ENCODE data around the gene APBA2.

APBA2 gene

DNA sequence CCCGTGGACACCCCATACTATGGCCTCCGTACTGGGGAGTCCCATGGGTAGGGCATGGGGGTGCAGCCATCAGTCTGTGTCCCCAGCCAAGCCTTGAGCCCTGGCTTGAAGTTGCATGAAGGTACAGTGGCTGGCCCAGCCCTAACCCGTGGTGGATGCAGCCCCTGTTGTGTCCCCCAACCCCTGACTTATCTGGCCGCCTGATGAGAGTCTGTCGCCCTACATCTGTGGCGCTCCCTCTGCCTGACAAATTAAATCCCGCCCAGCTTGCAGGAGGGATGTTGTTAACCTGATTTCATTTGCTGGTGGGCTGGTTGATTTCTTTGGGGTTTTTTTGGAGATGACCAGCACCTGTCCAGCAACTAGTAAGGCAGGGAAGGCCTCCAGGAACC, 186.1 kb downstream of the APBA2 start:
- POLR2A ChIA-PET: no interaction called here
- Histone ChIP-seq H3K4me3 (ENCODE audit: low read depth, low read length) (no peak overlapping the region), H3K36me3 (ENCODE audit: control insufficient read depth in 2 of 2, insufficient read depth in 1 of 2, low read length in 2 of 2) (no peaks in the 10 kb centered on the region), H3K4me1 (ENCODE audit: control insufficient read depth, insufficient read depth, low read length) (no peaks in the 10 kb centered on the region), H3K9me3 (ENCODE audit: control insufficient read depth, insufficient read depth, low read depth, low read length) (no peaks in the 10 kb centered on the region), H3K27ac (ENCODE audit: extremely low read depth, low read depth, low read length) (no peak overlapping the region)
- no peak for TF ChIP-seq ZNF133 (tag by site-specific recombination; IDR thresholded peaks at IDR 0.05)
- CTCF ChIA-PET: no interaction called here

DNA sequence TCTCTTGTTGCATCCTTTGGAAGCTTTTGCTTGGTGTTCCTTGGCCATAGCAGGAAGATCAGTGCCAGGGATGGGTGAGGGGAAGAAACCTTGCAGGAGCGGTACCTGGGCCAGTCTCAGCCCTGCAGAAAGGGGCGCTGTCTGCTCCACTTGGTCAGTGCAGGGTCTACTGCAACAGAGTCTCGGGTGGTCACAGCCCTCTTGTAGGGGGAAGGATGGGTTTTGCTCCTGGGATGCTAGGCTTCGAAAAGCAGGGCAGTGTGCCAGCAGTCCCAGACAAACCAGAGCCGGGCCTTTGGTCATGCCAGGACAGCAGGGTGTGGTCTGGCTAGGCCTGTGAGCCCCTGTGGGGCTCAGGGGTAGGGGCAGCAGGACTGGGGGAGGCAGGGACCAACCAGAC, 186.7 kb downstream of the APBA2 start:
- no peak overlapping the region for H3K4me3 ChIP-seq (ENCODE audit: low read depth, low read length)
- no peak overlapping the region for H3K27ac ChIP-seq (ENCODE audit: extremely low read depth, low read depth, low read length)
- POLR2A ChIA-PET: no interaction called here
- H3K4me1 ChIP-seq (ENCODE audit: control insufficient read depth, insufficient read depth, low read length): no peaks in the 10 kb centered on the region
- no peaks in the 10 kb centered on the region for H3K9me3 ChIP-seq (ENCODE audit: control insufficient read depth, insufficient read depth, low read depth, low read length)
- TF ChIP-seq, protein P1, sequence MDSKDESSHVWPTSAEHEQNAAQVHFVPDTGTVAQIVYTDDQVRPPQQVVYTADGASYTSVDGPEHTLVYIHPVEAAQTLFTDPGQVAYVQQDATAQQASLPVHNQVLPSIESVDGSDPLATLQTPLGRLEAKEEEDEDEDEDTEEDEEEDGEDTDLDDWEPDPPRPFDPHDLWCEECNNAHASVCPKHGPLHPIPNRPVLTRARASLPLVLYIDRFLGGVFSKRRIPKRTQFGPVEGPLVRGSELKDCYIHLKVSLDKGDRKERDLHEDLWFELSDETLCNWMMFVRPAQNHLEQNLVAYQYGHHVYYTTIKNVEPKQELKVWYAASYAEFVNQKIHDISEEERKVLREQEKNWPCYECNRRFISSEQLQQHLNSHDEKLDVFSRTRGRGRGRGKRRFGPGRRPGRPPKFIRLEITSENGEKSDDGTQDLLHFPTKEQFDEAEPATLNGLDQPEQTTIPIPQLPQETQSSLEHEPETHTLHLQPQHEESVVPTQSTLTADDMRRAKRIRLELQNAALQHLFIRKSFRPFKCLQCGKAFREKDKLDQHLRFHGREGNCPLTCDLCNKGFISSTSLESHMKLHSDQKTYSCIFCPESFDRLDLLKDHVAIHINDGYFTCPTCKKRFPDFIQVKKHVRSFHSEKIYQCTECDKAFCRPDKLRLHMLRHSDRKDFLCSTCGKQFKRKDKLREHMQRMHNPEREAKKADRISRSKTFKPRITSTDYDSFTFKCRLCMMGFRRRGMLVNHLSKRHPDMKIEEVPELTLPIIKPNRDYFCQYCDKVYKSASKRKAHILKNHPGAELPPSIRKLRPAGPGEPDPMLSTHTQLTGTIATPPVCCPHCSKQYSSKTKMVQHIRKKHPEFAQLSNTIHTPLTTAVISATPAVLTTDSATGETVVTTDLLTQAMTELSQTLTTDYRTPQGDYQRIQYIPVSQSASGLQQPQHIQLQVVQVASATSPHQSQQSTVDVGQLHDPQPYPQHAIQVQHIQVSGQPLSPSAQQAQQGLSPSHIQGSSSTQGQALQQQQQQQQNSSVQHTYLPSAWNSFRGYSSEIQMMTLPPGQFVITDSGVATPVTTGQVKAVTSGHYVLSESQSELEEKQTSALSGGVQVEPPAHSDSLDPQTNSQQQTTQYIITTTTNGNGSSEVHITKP (tag by site-specific recombination; IDR thresholded peaks at IDR 0.05): no peak
- TF ChIP-seq GLIS2 (tag by site-specific recombination; IDR thresholded peaks at IDR 0.05) (no peak), ZNF423 (tag by site-specific recombination; IDR thresholded peaks at IDR 0.05) (no peak), WT1 (tag by site-specific recombination; IDR thresholded peaks at IDR 0.05) (no peak), ZNF169 (tag by site-specific recombination; IDR thresholded peaks at IDR 0.05) (no peak), GFI1B (tag by site-specific recombination; IDR thresholded peaks at IDR 0.05) (no peak), BCL11B (tag by site-specific recombination; IDR thresholded peaks at IDR 0.05; ENCODE audit: low read depth) (no peak), ZNF843 (tag by site-specific recombination; IDR thresholded peaks at IDR 0.05) (no peak), ZNF239 (tag by site-specific recombination; IDR thresholded peaks at IDR 0.05) (no peak), ZNF157 (tag by site-specific recombination; IDR thresholded peaks at IDR 0.05) (no peak), ZNF560 (tag by site-specific recombination; IDR thresholded peaks at IDR 0.05; ENCODE audit: borderline replicate concordance) (no peak)
- TF ChIP-seq, protein P2, sequence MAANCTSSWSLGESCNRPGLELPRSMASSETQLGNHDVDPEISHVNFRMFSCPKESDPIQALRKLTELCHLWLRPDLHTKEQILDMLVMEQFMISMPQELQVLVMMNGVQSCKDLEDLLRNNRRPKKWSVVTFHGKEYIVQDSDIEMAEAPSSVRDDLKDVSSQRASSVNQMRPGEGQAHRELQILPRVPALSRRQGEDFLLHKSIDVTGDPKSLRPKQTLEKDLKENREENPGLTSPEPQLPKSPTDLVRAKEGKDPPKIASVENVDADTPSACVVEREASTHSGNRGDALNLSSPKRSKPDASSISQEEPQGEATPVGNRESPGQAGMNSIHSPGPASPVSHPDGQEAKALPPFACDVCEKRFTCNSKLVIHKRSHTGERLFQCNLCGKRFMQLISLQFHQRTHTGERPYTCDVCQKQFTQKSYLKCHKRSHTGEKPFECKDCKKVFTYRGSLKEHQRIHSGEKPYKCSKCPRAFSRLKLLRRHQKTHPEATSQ (tag by site-specific recombination; IDR thresholded peaks at IDR 0.05): no peak
- TF ChIP-seq, protein P3, sequence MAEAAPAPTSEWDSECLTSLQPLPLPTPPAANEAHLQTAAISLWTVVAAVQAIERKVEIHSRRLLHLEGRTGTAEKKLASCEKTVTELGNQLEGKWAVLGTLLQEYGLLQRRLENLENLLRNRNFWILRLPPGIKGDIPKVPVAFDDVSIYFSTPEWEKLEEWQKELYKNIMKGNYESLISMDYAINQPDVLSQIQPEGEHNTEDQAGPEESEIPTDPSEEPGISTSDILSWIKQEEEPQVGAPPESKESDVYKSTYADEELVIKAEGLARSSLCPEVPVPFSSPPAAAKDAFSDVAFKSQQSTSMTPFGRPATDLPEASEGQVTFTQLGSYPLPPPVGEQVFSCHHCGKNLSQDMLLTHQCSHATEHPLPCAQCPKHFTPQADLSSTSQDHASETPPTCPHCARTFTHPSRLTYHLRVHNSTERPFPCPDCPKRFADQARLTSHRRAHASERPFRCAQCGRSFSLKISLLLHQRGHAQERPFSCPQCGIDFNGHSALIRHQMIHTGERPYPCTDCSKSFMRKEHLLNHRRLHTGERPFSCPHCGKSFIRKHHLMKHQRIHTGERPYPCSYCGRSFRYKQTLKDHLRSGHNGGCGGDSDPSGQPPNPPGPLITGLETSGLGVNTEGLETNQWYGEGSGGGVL (tag by site-specific recombination; IDR thresholded peaks at IDR 0.05): no peak
- TF ChIP-seq, protein P4, sequence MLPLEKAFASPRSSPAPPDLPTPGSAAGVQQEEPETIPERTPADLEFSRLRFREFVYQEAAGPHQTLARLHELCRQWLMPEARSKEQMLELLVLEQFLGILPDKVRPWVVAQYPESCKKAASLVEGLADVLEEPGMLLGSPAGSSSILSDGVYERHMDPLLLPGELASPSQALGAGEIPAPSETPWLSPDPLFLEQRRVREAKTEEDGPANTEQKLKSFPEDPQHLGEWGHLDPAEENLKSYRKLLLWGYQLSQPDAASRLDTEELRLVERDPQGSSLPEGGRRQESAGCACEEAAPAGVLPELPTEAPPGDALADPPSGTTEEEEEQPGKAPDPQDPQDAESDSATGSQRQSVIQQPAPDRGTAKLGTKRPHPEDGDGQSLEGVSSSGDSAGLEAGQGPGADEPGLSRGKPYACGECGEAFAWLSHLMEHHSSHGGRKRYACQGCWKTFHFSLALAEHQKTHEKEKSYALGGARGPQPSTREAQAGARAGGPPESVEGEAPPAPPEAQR (tag by site-specific recombination; IDR thresholded peaks at IDR 0.05): no peak
- H3K36me3 ChIP-seq (ENCODE audit: control insufficient read depth in 2 of 2, insufficient read depth in 1 of 2, low read length in 2 of 2): no peaks in the 10 kb centered on the region
- CTCF ChIA-PET: no interaction called here
